ENCODE measurements around the gene GAGE2A.
"Not testable (repeated sequence)": the region's sequence is repeated elsewhere in the genome, so short reads cannot be mapped to it uniquely, and the experiment has no call there.

GRCh38 chrX:49589196-49589595 lies at the start of gene GAGE2A:
- TF ChIP-seq, protein P1, sequence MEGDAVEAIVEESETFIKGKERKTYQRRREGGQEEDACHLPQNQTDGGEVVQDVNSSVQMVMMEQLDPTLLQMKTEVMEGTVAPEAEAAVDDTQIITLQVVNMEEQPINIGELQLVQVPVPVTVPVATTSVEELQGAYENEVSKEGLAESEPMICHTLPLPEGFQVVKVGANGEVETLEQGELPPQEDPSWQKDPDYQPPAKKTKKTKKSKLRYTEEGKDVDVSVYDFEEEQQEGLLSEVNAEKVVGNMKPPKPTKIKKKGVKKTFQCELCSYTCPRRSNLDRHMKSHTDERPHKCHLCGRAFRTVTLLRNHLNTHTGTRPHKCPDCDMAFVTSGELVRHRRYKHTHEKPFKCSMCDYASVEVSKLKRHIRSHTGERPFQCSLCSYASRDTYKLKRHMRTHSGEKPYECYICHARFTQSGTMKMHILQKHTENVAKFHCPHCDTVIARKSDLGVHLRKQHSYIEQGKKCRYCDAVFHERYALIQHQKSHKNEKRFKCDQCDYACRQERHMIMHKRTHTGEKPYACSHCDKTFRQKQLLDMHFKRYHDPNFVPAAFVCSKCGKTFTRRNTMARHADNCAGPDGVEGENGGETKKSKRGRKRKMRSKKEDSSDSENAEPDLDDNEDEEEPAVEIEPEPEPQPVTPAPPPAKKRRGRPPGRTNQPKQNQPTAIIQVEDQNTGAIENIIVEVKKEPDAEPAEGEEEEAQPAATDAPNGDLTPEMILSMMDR (conservative IDR thresholded peaks at IDR 0.05 in 1 of 2, IDR thresholded peaks at IDR 0.05 in 1 of 2; ENCODE audit: extremely low read depth in 1 of 2, insufficient read depth in 1 of 2, low read depth in 1 of 2, low read length in 2 of 2) = not testable (repeated sequence)
- TF ChIP-seq EZH2 (IDR thresholded peaks at IDR 0.05; ENCODE audit: borderline replicate concordance, low read length) = not testable (repeated sequence)
